HEK293 (cell line): ENCODE results near the gene RTN4.
A peak's percentile ranks its signal among the peaks of the same experiment; 100 is the strongest.

Source experiments
- CTCF ChIA-PET: fragments of 350-600 bp; formaldehyde crosslinking; extraction: SDS; loops from one replicate; lab custom pipeline; 2021; ENCODE audit warnings: antibody characterized with exemption; lab: Yijun Ruan, JAX
- POLR2A ChIA-PET: fragments of 300-600 bp; formaldehyde crosslinking; extraction: SDS; loops from one replicate; lab custom pipeline; 2020; ENCODE audit warnings: antibody characterized with exemption, inconsistent platforms; lab: Yijun Ruan, JAX
- H3K27ac ChIP-seq: fragments of 200-500 bp; sonication (Bioruptor generic); 2 replicates; pipeline ENCODE4 v1.5.1; 2014; ENCODE audit warnings: low read depth, low read length, control low read depth, inconsistent platforms; ENCODE audit errors: extremely low read depth
- H3K36me3 ChIP-seq, 2 experiments: fragments of 200-500 bp in 1 of 2; sonication (Bioruptor generic) in 1 of 2; 1 replicate in 1 of 2; 2 replicates in 1 of 2; pipeline ENCODE4 v1.5.1; 2014 to 2017; ENCODE audit warnings: inconsistent platforms in 2 of 2, low read length in 2 of 2; ENCODE audit not compliant: control insufficient read depth in 2 of 2, insufficient read depth in 1 of 2
- H3K4me1 ChIP-seq: fragments of 200-500 bp; sonication (Bioruptor generic); 2 replicates; pipeline ENCODE4 v1.5.1; 2014; ENCODE audit warnings: mild to moderate bottlenecking, low read length, inconsistent platforms; ENCODE audit not compliant: control insufficient read depth, insufficient read depth
- H3K4me3 ChIP-seq: 2 replicates; pipeline ENCODE4 v1.5.1; 2011; ENCODE audit warnings: low read depth, mild to moderate bottlenecking, control low read depth, low read length, moderate library complexity
- H3K9me3 ChIP-seq: fragments of 200-500 bp; sonication (Bioruptor generic); 2 replicates; pipeline ENCODE4 v1.5.1; 2014; ENCODE audit warnings: low read depth, low read length, inconsistent platforms; ENCODE audit not compliant: control insufficient read depth, insufficient read depth
- MEIS1 ChIP-seq: sonication (generic); formaldehyde crosslinking; IDR thresholded peaks from 2 replicates; pipeline ENCODE4 v1.8.1; 2022; ENCODE audit warnings: missing genetic modification reagents, mild to moderate bottlenecking, borderline replicate concordance
- PATZ1 ChIP-seq: fragments of 450-650 bp; formaldehyde crosslinking; IDR thresholded peaks from 2 replicates; pipeline ENCODE4 v1.5.1; 2016; ENCODE audit warnings: missing biosample characterization, missing genetic modification characterization
- PRDM1 ChIP-seq: fragments of 450-650 bp; formaldehyde crosslinking; IDR thresholded peaks from 2 replicates; pipeline ENCODE4; 2016; ENCODE audit warnings: missing biosample characterization, missing genetic modification characterization
- REPIN1 ChIP-seq: fragments of 450-650 bp; formaldehyde crosslinking; IDR thresholded peaks from 2 replicates; pipeline ENCODE4 v1.5.1; 2017; ENCODE audit warnings: missing biosample characterization, missing genetic modification characterization, low read depth
- SP2 ChIP-seq: fragments of 450-650 bp; formaldehyde crosslinking; IDR thresholded peaks from 2 replicates; pipeline ENCODE4 v1.5.1; 2016; ENCODE audit warnings: missing biosample characterization, missing genetic modification characterization
- WT1 ChIP-seq: fragments of 450-650 bp; formaldehyde crosslinking; IDR thresholded peaks from 2 replicates; pipeline ENCODE4 v1.5.1; 2016; ENCODE audit warnings: missing biosample characterization, missing genetic modification characterization
- YY1 ChIP-seq: fragments of 450-650 bp; formaldehyde crosslinking; IDR thresholded peaks from 2 replicates; pipeline ENCODE4 v1.5.1; 2018; ENCODE audit warnings: missing biosample characterization, missing genetic modification characterization
- ZBTB6 ChIP-seq: fragments of 450-650 bp; formaldehyde crosslinking; IDR thresholded peaks from 2 replicates; pipeline ENCODE4 v1.5.1; 2017; ENCODE audit warnings: missing biosample characterization, missing genetic modification characterization
- ZFHX2 ChIP-seq: fragments of 450-650 bp; formaldehyde crosslinking; conservative IDR thresholded peaks from 2 replicates; pipeline ENCODE4 v1.5.1; 2016; ENCODE audit warnings: missing biosample characterization, missing genetic modification characterization
- ZFP3 ChIP-seq: fragments of 450-650 bp; formaldehyde crosslinking; IDR thresholded peaks from 2 replicates; pipeline ENCODE4 v1.5.1; 2016; ENCODE audit warnings: low read depth, missing biosample characterization, missing genetic modification characterization
- ZNF121 ChIP-seq: fragments of 450-650 bp; formaldehyde crosslinking; IDR thresholded peaks from 2 replicates; pipeline ENCODE4 v1.5.1; 2016; ENCODE audit warnings: missing biosample characterization, missing genetic modification characterization
- ZNF133 ChIP-seq: fragments of 450-650 bp; formaldehyde crosslinking; IDR thresholded peaks from 2 replicates; pipeline ENCODE4 v1.5.1; 2016; ENCODE audit warnings: missing biosample characterization, missing genetic modification characterization
- ZNF155 ChIP-seq: fragments of 450-650 bp; formaldehyde crosslinking; IDR thresholded peaks from 2 replicates; pipeline ENCODE4 v1.5.1; 2016; ENCODE audit warnings: missing biosample characterization, missing genetic modification characterization
- ZNF157 ChIP-seq: fragments of 450-650 bp; formaldehyde crosslinking; IDR thresholded peaks from 2 replicates; pipeline ENCODE4 v1.5.1; 2016; ENCODE audit warnings: missing biosample characterization, missing genetic modification characterization
- ZNF16 ChIP-seq: fragments of 450-650 bp; formaldehyde crosslinking; IDR thresholded peaks from 2 replicates; pipeline ENCODE4 v1.5.1; 2016; ENCODE audit warnings: low read depth, missing biosample characterization, missing genetic modification characterization
- ZNF248 ChIP-seq: fragments of 450-650 bp; formaldehyde crosslinking; IDR thresholded peaks from 2 replicates; pipeline ENCODE4 v1.5.1; 2017; ENCODE audit warnings: missing biosample characterization, missing genetic modification characterization
- ZNF266 ChIP-seq: fragments of 450-650 bp; formaldehyde crosslinking; IDR thresholded peaks from 2 replicates; pipeline ENCODE4 v1.5.1; 2016; ENCODE audit warnings: missing biosample characterization, missing genetic modification characterization, low read depth
- ZNF280D ChIP-seq: fragments of 450-650 bp; formaldehyde crosslinking; IDR thresholded peaks from 2 replicates; pipeline ENCODE4 v1.5.1; 2016; ENCODE audit warnings: missing biosample characterization, missing genetic modification characterization
- ZNF645 ChIP-seq: fragments of 450-650 bp; formaldehyde crosslinking; IDR thresholded peaks from 2 replicates; pipeline ENCODE4; 2016; ENCODE audit warnings: missing biosample characterization, missing genetic modification characterization

RTN4 gene

GRCh38 chr2:54981385-54981784 lies 68.9 kb downstream of the RTN4 start:
- TF ChIP-seq REPIN1: no peak
- no peak for TF ChIP-seq ZFHX2 (tag by site-specific recombination)
- no peak for TF ChIP-seq YY1 (tag by site-specific recombination)
- TF ChIP-seq ZNF133 (tag by site-specific recombination): no peak
- no peak for TF ChIP-seq ZNF280D
- TF ChIP-seq ZNF16 (tag by site-specific recombination): no peak
- no peak for TF ChIP-seq ZNF121 (tag by site-specific recombination)
- TF ChIP-seq PATZ1 (tag by site-specific recombination): no peak
- no peak for TF ChIP-seq MEIS1 (CRISPR knock-in tag)
- TF ChIP-seq ZNF157 (tag by site-specific recombination): no peak
- no peak for TF ChIP-seq SP2 (tag by site-specific recombination)
- no peak for TF ChIP-seq ZNF645 (tag by site-specific recombination)
- no peak for TF ChIP-seq ZNF155 (tag by site-specific recombination)
- TF ChIP-seq ZFP3 (tag by site-specific recombination): no peak
- Histone ChIP-seq H3K27ac (no peak overlapping the region), H3K36me3 (peaks cover 3 to 25% of the 10 kb centered on the region in 2 experiments; a peak in 1 of 3 replicates), H3K4me1 (no peaks in the 10 kb centered on the region), H3K9me3 (no peaks in the 10 kb centered on the region), H3K4me3 (no peak overlapping the region)
- ChIA-PET POLR2A (no interaction called here), CTCF (interaction anchor here (1.7 kb wide), 1 partner anchor 11 kb away, joined by 7 read pairs; no protein-coding TSS in a partner anchor)

GRCh38 chr2:54979321-54980044 lies 70.8 kb downstream of the RTN4 start:
- TF ChIP-seq ZNF266: no peak
- no peak for TF ChIP-seq ZNF248
- TF ChIP-seq WT1: no peak
- no peak for TF ChIP-seq ZBTB6
- TF ChIP-seq PRDM1 (tag by site-specific recombination): 0 out of 2 replicates have a peak, but pooled peaks have one; percentile 12
- CTCF ChIA-PET: interaction anchor here (0.7 to 1.7 kb wide), 2 partner anchors 9 to 92 kb away, joined by 4 to 7 read pairs; no protein-coding TSS in a partner anchor
- POLR2A ChIA-PET: interaction anchor here (0.6 to 0.7 kb wide), 2 partner anchors 27 to 269 kb away, joined by 3 to 4 read pairs; no protein-coding TSS in a partner anchor
- Histone ChIP-seq H3K27ac (no peak overlapping the region), H3K9me3 (no peaks in the 10 kb centered on the region), H3K4me1 (no peaks in the 10 kb centered on the region), H3K4me3 (no peak overlapping the region), H3K36me3 (peaks cover 3 to 19% of the 10 kb centered on the region in 2 experiments; a peak in 1 of 3 replicates)
